Neural progenitor cell (in vitro differentiated cells): ENCODE measurements around the gene TLCD5. TPM values are rescaled to one million over a fixed set of nuclear protein-coding genes. Genes with fewer than 3 reads are reported as not detected.

ENCODE experiments used
- DNase-seq: peaks from one replicate; pipeline ENCODE4 v3.0.0-alpha.2; 2016; ENCODE audit warnings: low spot score
- H2AFZ ChIP-seq: fragments of 200-600 bp; sonication (generic); replicated peaks from 2 replicates; pipeline ENCODE4 v1.6.1; 2016; ENCODE audit warnings: antibody characterized with exemption
- H3F3A ChIP-seq: fragments of 200-600 bp; sonication (generic); 2 replicates; pipeline ENCODE4 v1.6.1; 2016; ENCODE audit warnings: antibody characterized with exemption, low read depth
- H3K27ac ChIP-seq: fragments of 200-600 bp; sonication (generic); 2 replicates; pipeline ENCODE4 v1.5.1; 2016; ENCODE audit warnings: mild to moderate bottlenecking
- H3K27me3 ChIP-seq: fragments of 200-600 bp; sonication (generic); 2 replicates; pipeline ENCODE4 v1.6.1; 2016; ENCODE audit warnings: mild to moderate bottlenecking, moderate library complexity
- H3K36me3 ChIP-seq: fragments of 200-600 bp; sonication (generic); 2 replicates; pipeline ENCODE4 v1.5.1; 2016
- H3K4me1 ChIP-seq: fragments of 200-600 bp; sonication (generic); 2 replicates; pipeline ENCODE4 v1.6.1; 2016; ENCODE audit warnings: mixed run types
- H3K4me2 ChIP-seq: fragments of 200-600 bp; sonication (generic); 2 replicates; pipeline ENCODE4 v1.6.1; 2016
- H3K4me3 ChIP-seq: fragments of 200-600 bp; sonication (generic); 2 replicates; pipeline ENCODE4 v1.5.1; 2016
- H3K79me2 ChIP-seq: fragments of 200-600 bp; sonication (generic); 2 replicates; pipeline ENCODE4 v1.6.1; 2016; ENCODE audit warnings: low read depth
- H3K9ac ChIP-seq: fragments of 200-600 bp; sonication (generic); 2 replicates; pipeline ENCODE4 v1.6.1; 2016
- H3K9me3 ChIP-seq: fragments of 200-600 bp; sonication (generic); 2 replicates; pipeline ENCODE4 v1.5.1; 2016; ENCODE audit warnings: low read depth
- H4K20me1 ChIP-seq: fragments of 200-600 bp; sonication (generic); 2 replicates; pipeline ENCODE4 v1.6.1; 2016; ENCODE audit warnings: low read depth
- H3K27ac Mint-ChIP-seq: 3 replicates; pipeline ENCODE4 v1.8.0; 2021; ENCODE audit warnings: mixed read lengths
- H3K27me3 Mint-ChIP-seq: 2 replicates; pipeline ENCODE4 v1.8.0; 2022; ENCODE audit warnings: low read depth, mild to moderate bottlenecking, inconsistent platforms, moderate library complexity, mixed read lengths; ENCODE audit not compliant: insufficient read depth
- H3K36me3 Mint-ChIP-seq: 3 replicates; pipeline ENCODE4 v1.8.0; 2021; ENCODE audit warnings: mixed read lengths
- H3K4me1 Mint-ChIP-seq: 3 replicates; pipeline ENCODE4 v1.8.0; 2021; ENCODE audit warnings: mixed read lengths
- H3K4me3 Mint-ChIP-seq: 3 replicates; pipeline ENCODE4 v1.8.0; 2021; ENCODE audit warnings: mild to moderate bottlenecking, moderate library complexity, mixed read lengths
- H3K9me3 Mint-ChIP-seq: 3 replicates; pipeline ENCODE4 v1.8.0; 2020; ENCODE audit warnings: mixed read lengths
- CTCF ChIP-seq: fragments of 200-600 bp; sonication (generic); IDR thresholded peaks from 2 replicates; pipeline ENCODE4 v1.5.1; 2017; ENCODE audit warnings: antibody characterized with exemption, mild to moderate bottlenecking
- EZH2 ChIP-seq: fragments of 200-600 bp; sonication (generic); IDR thresholded peaks from 2 replicates; pipeline ENCODE4 v1.6.1; 2017; ENCODE audit warnings: antibody characterized with exemption, mild to moderate bottlenecking, moderate library complexity
- EZH2phosphoT487 ChIP-seq: fragments of 200-600 bp; sonication (generic); IDR thresholded peaks from 2 replicates; pipeline ENCODE4 v1.6.1; 2017; ENCODE audit warnings: antibody characterized with exemption
- total RNA-seq: library from RNA; depleted of rRNA; stranded (reverse); fragments of >200 nt; gene quantifications from 2 replicates; pipeline ENCODE4 v1.2.3, GENCODE V29; 2015; ENCODE audit warnings: low replicate concordance

Gene TLCD5
- total RNA-seq, 1 donor from 2014 or later = 32.2 TPM

GRCh38 chr11:120339394-120339890, 14.3 kb downstream of the TLCD5 start:
- Mint-ChIP-seq H3K4me3 (peak overlapping the region; percentile 82), H3K27me3 (no peaks in the 10 kb centered on the region), H3K4me1 (peaks cover 31% of the 10 kb centered on the region), H3K36me3 (peaks cover 10% of the 10 kb centered on the region), H3K27ac (peak overlapping the region; percentile 31), H3K9me3 (peaks cover 2% of the 10 kb centered on the region)
- peak overlapping the region; percentile 92 for H3K4me2 ChIP-seq
- no peak for TF ChIP-seq CTCF
- peak overlapping the region; percentile 97 for H3K4me3 ChIP-seq
- H4K20me1 ChIP-seq = peaks cover 54% of the 10 kb centered on the region
- no peak overlapping the region for H3K27ac ChIP-seq
- peak; percentile 19 for DNase-seq
- no peak overlapping the region for H2AFZ ChIP-seq
- H3K79me2 ChIP-seq = peaks cover 78% of the 10 kb centered on the region
- H3K9me3 ChIP-seq = no peaks in the 10 kb centered on the region
- peaks cover 29% of the 10 kb centered on the region for H3F3A ChIP-seq
- no peaks in the 10 kb centered on the region for H3K36me3 ChIP-seq
- no peak overlapping the region for H3K9ac ChIP-seq
- no peaks in the 10 kb centered on the region for H3K27me3 ChIP-seq
- H3K4me1 ChIP-seq = peaks cover 25% of the 10 kb centered on the region

GRCh38 chr11:120340529-120340928, 15.4 kb downstream of the TLCD5 start:
- no peak overlapping the region for H3K4me3 Mint-ChIP-seq
- Histone ChIP-seq H3K4me1 (peaks cover 25% of the 10 kb centered on the region), H4K20me1 (peaks cover 54% of the 10 kb centered on the region), H3K27me3 (no peaks in the 10 kb centered on the region), H3F3A (peaks cover 21% of the 10 kb centered on the region), H3K4me2 (no peak overlapping the region), H3K27ac (no peak overlapping the region), H3K4me3 (no peak overlapping the region), H3K79me2 (peaks cover 89% of the 10 kb centered on the region), H3K36me3 (no peaks in the 10 kb centered on the region), H3K9me3 (no peaks in the 10 kb centered on the region), H2AFZ (no peak overlapping the region), H3K9ac (no peak overlapping the region)
- peaks cover 2% of the 10 kb centered on the region for H3K9me3 Mint-ChIP-seq
- H3K27me3 Mint-ChIP-seq = no peaks in the 10 kb centered on the region
- no peak for TF ChIP-seq EZH2
- no peak for TF ChIP-seq EZH2phosphoT487
- no peak for TF ChIP-seq CTCF
- no peak for DNase-seq
- H3K4me1 Mint-ChIP-seq = peaks cover 27% of the 10 kb centered on the region
- peaks cover 10% of the 10 kb centered on the region for H3K36me3 Mint-ChIP-seq
- no peak overlapping the region for H3K27ac Mint-ChIP-seq

- Histone ChIP-seq H3K27ac (no peak overlapping the region), H3F3A (peaks cover 12% of the 10 kb centered on the region), H3K4me1 (peaks cover 25% of the 10 kb centered on the region), H3K79me2 (peaks cover 98% of the 10 kb centered on the region), H3K9ac (no peak overlapping the region), H3K4me3 (no peak overlapping the region), H3K9me3 (no peaks in the 10 kb centered on the region), H3K27me3 (no peaks in the 10 kb centered on the region), H3K36me3 (no peaks in the 10 kb centered on the region), H2AFZ (no peak overlapping the region), H4K20me1 (peaks cover 48% of the 10 kb centered on the region), H3K4me2 (peak overlapping the region; percentile 21)
- DNase-seq = no peak
- peaks cover 10% of the 10 kb centered on the region for H3K36me3 Mint-ChIP-seq
- no peak for TF ChIP-seq CTCF
- no peaks in the 10 kb centered on the region for H3K9me3 Mint-ChIP-seq
- no peaks in the 10 kb centered on the region for H3K27me3 Mint-ChIP-seq
- H3K4me3 Mint-ChIP-seq = no peak overlapping the region
- no peak overlapping the region for H3K27ac Mint-ChIP-seq
- peaks cover 37% of the 10 kb centered on the region for H3K4me1 Mint-ChIP-seq
Measured at GRCh38 chr11:120342226-120342625, 17.1 kb downstream of the TLCD5 start.
